ENCODE measurements around the gene PHACTR2. TPM values are rescaled to one million over a fixed set of nuclear protein-coding genes. Genes with fewer than 3 reads are reported as not detected.

PHACTR2 gene
- total RNA-seq, 1 donor from 2014 or later = 71.0 TPM

- intact Hi-C loops (cut with micrococcal nuclease) = no loop called here
- Histone ChIP-seq H3K36me3 (no peaks in the 10 kb centered on the region), H3K4me3 (no peak overlapping the region), H3K27ac (replicated peaks) (no peak overlapping the region), H3K4me1 (peaks cover 37% of the 10 kb centered on the region), H3K9me3 (replicated peaks) (no peaks in the 10 kb centered on the region), H3K27me3 (ENCODE audit: low read depth) (no peaks in the 10 kb centered on the region)
- DNase-seq = no peak
- TF ChIP-seq CTCF (IDR thresholded peaks at IDR 0.05; ENCODE audit: borderline replicate concordance) = no peak
These were observed 29.9 kb downstream of the PHACTR2 start for GRCh38 chr6:143707697-143708096.

GRCh38 chr6:143708889-143709288 is 31.1 kb downstream of the PHACTR2 start:
- H3K4me1 ChIP-seq = peaks cover 29% of the 10 kb centered on the region
- no peaks in the 10 kb centered on the region for H3K9me3 ChIP-seq (replicated peaks)
- H3K4me3 ChIP-seq = no peak overlapping the region
- no peak for TF ChIP-seq CTCF (IDR thresholded peaks at IDR 0.05; ENCODE audit: borderline replicate concordance)
- peaks cover 6% of the 10 kb centered on the region for H3K36me3 ChIP-seq
- no peaks in the 10 kb centered on the region for H3K27me3 ChIP-seq (ENCODE audit: low read depth)
- DNase-seq = no peak
- intact Hi-C loops (cut with micrococcal nuclease) = no loop called here
- H3K27ac ChIP-seq (replicated peaks) = no peak overlapping the region

- Histone ChIP-seq H3K36me3 (peaks cover 29% of the 10 kb centered on the region), H3K4me3 (no peak overlapping the region), H3K27me3 (ENCODE audit: low read depth) (no peaks in the 10 kb centered on the region), H3K9me3 (replicated peaks) (no peaks in the 10 kb centered on the region), H3K4me1 (peaks cover 27% of the 10 kb centered on the region), H3K27ac (replicated peaks) (no peak overlapping the region)
- no peak for DNase-seq
- TF ChIP-seq CTCF (IDR thresholded peaks at IDR 0.05; ENCODE audit: borderline replicate concordance) = no peak
- intact Hi-C loops (cut with micrococcal nuclease) = no loop called here
These were observed 33.9 kb downstream of the PHACTR2 start for GRCh38 chr6:143711714-143712113.

- H3K4me3 ChIP-seq = no peak overlapping the region
- H3K4me1 ChIP-seq = peaks cover 18% of the 10 kb centered on the region
- H3K27ac ChIP-seq (replicated peaks) = peak overlapping the region; percentile 29
- DNase-seq = no peak
- H3K36me3 ChIP-seq = peaks cover 48% of the 10 kb centered on the region
- no peaks in the 10 kb centered on the region for H3K9me3 ChIP-seq (replicated peaks)
- H3K27me3 ChIP-seq (ENCODE audit: low read depth) = no peaks in the 10 kb centered on the region
- intact Hi-C loops (cut with micrococcal nuclease) = no loop called here
- no peak for TF ChIP-seq CTCF (IDR thresholded peaks at IDR 0.05; ENCODE audit: borderline replicate concordance)
These were observed 40.7 kb downstream of the PHACTR2 start for GRCh38 chr6:143718472-143718871.

GRCh38 chr6:143721642-143722041 is 43.9 kb downstream of the PHACTR2 start:
- intact Hi-C loops (cut with micrococcal nuclease) = no loop called here
- no peaks in the 10 kb centered on the region for H3K9me3 ChIP-seq (replicated peaks)
- no peak for DNase-seq
- peaks cover 14% of the 10 kb centered on the region for H3K4me1 ChIP-seq
- TF ChIP-seq CTCF (IDR thresholded peaks at IDR 0.05; ENCODE audit: borderline replicate concordance) = no peak
- peaks cover 40% of the 10 kb centered on the region for H3K36me3 ChIP-seq
- no peak overlapping the region for H3K27ac ChIP-seq (replicated peaks)
- no peak overlapping the region for H3K4me3 ChIP-seq
- no peaks in the 10 kb centered on the region for H3K27me3 ChIP-seq (ENCODE audit: low read depth)

GRCh38 chr6:143724876-143725275 is 47.1 kb downstream of the PHACTR2 start:
- H3K4me1 ChIP-seq = peaks cover 9% of the 10 kb centered on the region
- intact Hi-C loops (cut with micrococcal nuclease) = no loop called here
- TF ChIP-seq CTCF (IDR thresholded peaks at IDR 0.05; ENCODE audit: borderline replicate concordance) = no peak
- H3K36me3 ChIP-seq = peaks cover 46% of the 10 kb centered on the region
- no peak overlapping the region for H3K4me3 ChIP-seq
- DNase-seq = no peak
- peaks cover 6% of the 10 kb centered on the region for H3K9me3 ChIP-seq (replicated peaks)
- H3K27me3 ChIP-seq (ENCODE audit: low read depth) = no peaks in the 10 kb centered on the region
- no peak overlapping the region for H3K27ac ChIP-seq (replicated peaks)

Measured in left ventricle myocardium inferior (tissue), 1 donor.